Activated T-cell treated with anti-CD3 and anti-CD28 coated beads, Interleukin-2, amount 50 U/mL, for 4 hours (primary cell): ENCODE results near the gene ZNF536. TPM values are rescaled to one million over a fixed set of nuclear protein-coding genes. Genes with fewer than 3 reads are reported as not detected.
"Not testable (repeated sequence)": the region's sequence is repeated elsewhere in the genome, so short reads cannot be mapped to it uniquely, and the experiment has no call there.

ENCODE experiments used
- ATAC-seq, 2 donors: fragments of 200-7000 bp; cut with Tn5 transposase; one replicate each; pipeline ENCODE4 v1.10.0; 2021
- DNase-seq: peaks from one replicate; pipeline ENCODE4 v3.0.0-alpha.2; 2020
- H3K27me3 Mint-ChIP-seq: one replicate; pipeline ENCODE4 v1.8.0; 2021; ENCODE audit warnings: low read depth, mixed read lengths
- H3K36me3 Mint-ChIP-seq: one replicate; pipeline ENCODE4 v1.8.0; 2022; ENCODE audit warnings: mixed read lengths; ENCODE audit not compliant: insufficient read depth
- H3K4me1 Mint-ChIP-seq: one replicate; pipeline ENCODE4 v1.8.0; 2021; ENCODE audit warnings: low read depth, mixed read lengths
- H3K4me3 Mint-ChIP-seq: one replicate; pipeline ENCODE4 v1.8.0; 2021; ENCODE audit warnings: mild to moderate bottlenecking, moderate library complexity, mixed read lengths
- H3K9me3 Mint-ChIP-seq: one replicate; pipeline ENCODE4 v1.8.0; 2021; ENCODE audit warnings: mixed read lengths
- total RNA-seq, 3 donors: library from RNA; stranded (reverse); gene quantifications; one replicate each; pipeline ENCODE4 v1.2.1, GENCODE V29; 2021

Gene ZNF536
- total RNA-seq, 3 donors from 2014 or later, result not detected

DNA sequence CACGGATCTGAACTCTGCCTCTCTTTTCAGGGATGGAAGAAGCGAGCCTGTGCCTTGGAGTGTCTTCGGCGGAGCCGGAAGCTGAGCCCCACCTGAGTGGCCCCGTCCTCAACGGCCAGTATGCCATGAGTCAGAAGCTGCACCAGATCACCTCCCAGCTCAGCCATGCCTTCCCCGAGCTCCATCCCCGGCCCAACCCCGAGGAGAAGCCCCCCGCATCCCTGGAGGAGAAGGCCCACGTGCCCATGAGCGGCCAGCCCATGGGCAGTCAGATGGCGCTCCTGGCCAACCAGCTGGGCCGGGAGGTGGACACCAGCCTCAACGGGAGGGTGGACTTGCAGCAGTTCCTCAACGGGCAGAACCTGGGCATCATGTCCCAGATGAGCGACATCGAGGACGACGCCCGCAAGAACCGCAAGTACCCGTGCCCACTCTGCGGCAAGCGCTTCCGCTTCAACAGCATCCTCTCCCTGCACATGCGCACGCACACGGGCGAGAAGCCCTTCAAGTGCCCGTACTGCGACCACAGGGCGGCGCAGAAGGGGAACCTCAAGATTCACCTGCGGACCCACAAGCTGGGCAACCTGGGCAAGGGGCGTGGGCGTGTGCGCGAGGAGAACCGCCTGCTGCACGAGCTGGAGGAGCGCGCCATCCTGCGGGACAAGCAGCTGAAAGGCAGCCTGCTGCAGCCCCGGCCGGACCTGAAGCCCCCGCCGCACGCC is 71.5 kb downstream of the ZNF536 start:
- H3K9me3 Mint-ChIP-seq, result no peaks in the 10 kb centered on the region

GRCh38 chr19:30444253-30444671 is 72.1 kb downstream of the ZNF536 start:
- Mint-ChIP-seq H3K9me3 (no peaks in the 10 kb centered on the region), H3K36me3 (no peaks in the 10 kb centered on the region), H3K27me3 (no peaks in the 10 kb centered on the region), H3K4me3 (no peak overlapping the region), H3K4me1 (no peaks in the 10 kb centered on the region)
- ATAC-seq (no peak), DNase-seq (no peak)

More for the DNA sequence above, 71.5 kb downstream of the ZNF536 start:
- Mint-ChIP-seq H3K27me3 (no peaks in the 10 kb centered on the region), H3K36me3 (no peaks in the 10 kb centered on the region), H3K4me3 (no peak overlapping the region), H3K4me1 (no peaks in the 10 kb centered on the region)
- ATAC-seq, result no peak
- no peak for DNase-seq

- no peaks in the 10 kb centered on the region for H3K36me3 Mint-ChIP-seq
- no peaks in the 10 kb centered on the region for H3K4me1 Mint-ChIP-seq
- DNase-seq, result no peak
- H3K27me3 Mint-ChIP-seq, result no peaks in the 10 kb centered on the region
- ATAC-seq, result no peak
- no peaks in the 10 kb centered on the region for H3K9me3 Mint-ChIP-seq
- H3K4me3 Mint-ChIP-seq, result no peak overlapping the region
These were observed 72.6 kb downstream of the ZNF536 start for GRCh38 chr19:30444686-30445232.

- DNase-seq (no peak), ATAC-seq (no peak)
- no peaks in the 10 kb centered on the region for H3K9me3 Mint-ChIP-seq
- no peaks in the 10 kb centered on the region for H3K27me3 Mint-ChIP-seq
- no peaks in the 10 kb centered on the region for H3K36me3 Mint-ChIP-seq
- H3K4me3 Mint-ChIP-seq, result no peak overlapping the region
- peaks cover 3% of the 10 kb centered on the region for H3K4me1 Mint-ChIP-seq
These were observed 73.2 kb downstream of the ZNF536 start for GRCh38 chr19:30445385-30445784.

DNA sequence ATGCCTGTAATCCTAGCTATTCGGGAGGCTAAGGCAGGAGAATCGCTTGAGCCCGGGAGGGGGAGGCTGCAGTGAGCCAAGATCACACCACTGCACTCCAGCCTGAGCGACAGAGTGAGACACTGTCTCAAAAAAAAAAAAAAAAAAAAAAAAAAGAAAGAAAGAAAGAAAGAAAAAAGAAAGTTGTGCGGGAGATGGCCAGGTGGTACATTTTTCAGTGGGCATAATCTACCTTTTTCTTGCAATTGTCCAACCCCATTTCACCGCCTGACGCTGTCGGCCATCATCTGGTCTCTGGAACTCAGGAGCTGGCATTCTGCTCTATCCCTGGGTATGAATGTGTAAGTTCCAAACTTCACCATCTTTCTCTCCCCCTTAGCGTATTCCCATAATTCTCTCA is 73.9 kb downstream of the ZNF536 start:
- not testable (repeated sequence) for ATAC-seq, H3K4me3 Mint-ChIP-seq, H3K27me3 Mint-ChIP-seq, H3K4me1 Mint-ChIP-seq, H3K36me3 Mint-ChIP-seq, H3K9me3 Mint-ChIP-seq, DNase-seq

- no peaks in the 10 kb centered on the region for H3K9me3 Mint-ChIP-seq
- H3K4me1 Mint-ChIP-seq, result peaks cover 3% of the 10 kb centered on the region
- ATAC-seq (no peak), DNase-seq (no peak)
- no peaks in the 10 kb centered on the region for H3K27me3 Mint-ChIP-seq
- H3K36me3 Mint-ChIP-seq, result no peaks in the 10 kb centered on the region
- no peak overlapping the region for H3K4me3 Mint-ChIP-seq
These were observed 74.8 kb downstream of the ZNF536 start for GRCh38 chr19:30446850-30447552.

- DNase-seq (no peak), ATAC-seq (no peak)
- Mint-ChIP-seq H3K4me3 (no peak overlapping the region), H3K36me3 (no peaks in the 10 kb centered on the region), H3K4me1 (peaks cover 3% of the 10 kb centered on the region), H3K9me3 (no peaks in the 10 kb centered on the region), H3K27me3 (no peaks in the 10 kb centered on the region)
These were observed 75.3 kb downstream of the ZNF536 start for GRCh38 chr19:30447553-30447870.

DNA sequence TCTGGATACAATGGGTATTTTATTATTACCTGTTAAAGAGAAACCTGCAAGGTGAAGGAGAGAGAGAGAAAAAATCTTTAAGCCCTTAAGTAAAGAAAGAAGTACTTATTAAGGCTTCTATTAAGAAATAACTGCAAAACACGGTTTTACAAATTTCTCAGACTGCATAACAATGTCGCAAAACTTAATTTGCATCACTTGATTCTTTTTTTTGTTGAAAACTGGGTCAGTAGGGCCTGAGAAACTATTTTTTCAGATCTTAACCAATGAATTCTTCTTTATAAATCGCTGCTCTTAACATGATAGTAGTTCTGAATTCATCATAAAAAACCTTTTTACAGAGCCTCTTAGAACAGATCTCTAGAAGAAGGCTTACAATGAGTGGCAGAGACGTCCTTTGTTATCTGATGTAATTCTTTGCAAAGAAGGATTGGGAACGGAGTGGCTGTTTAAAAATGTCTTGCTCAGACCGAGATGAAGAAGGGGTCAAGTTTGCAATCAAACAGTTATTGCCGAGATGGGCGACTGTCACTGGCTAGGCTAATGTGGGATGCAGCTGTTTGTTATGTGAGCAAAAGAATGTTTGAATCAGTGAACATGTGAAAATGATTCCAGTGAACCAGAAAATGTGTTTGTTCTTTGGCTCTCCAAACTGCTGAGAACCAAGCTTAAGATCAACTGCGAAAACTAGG is 76.3 kb downstream of the ZNF536 start:
- H3K4me3 Mint-ChIP-seq, result no peak overlapping the region
- H3K4me1 Mint-ChIP-seq, result peaks cover 3% of the 10 kb centered on the region
- no peaks in the 10 kb centered on the region for H3K36me3 Mint-ChIP-seq
- H3K9me3 Mint-ChIP-seq, result no peaks in the 10 kb centered on the region
- ATAC-seq (no peak), DNase-seq (no peak)
- no peaks in the 10 kb centered on the region for H3K27me3 Mint-ChIP-seq

GRCh38 chr19:30449078-30449590 is 77.0 kb downstream of the ZNF536 start:
- Mint-ChIP-seq H3K36me3 (no peaks in the 10 kb centered on the region), H3K4me3 (no peak overlapping the region), H3K9me3 (no peaks in the 10 kb centered on the region), H3K27me3 (no peaks in the 10 kb centered on the region), H3K4me1 (peaks cover 3% of the 10 kb centered on the region)
- no peak for DNase-seq
- ATAC-seq, result no peak

DNA sequence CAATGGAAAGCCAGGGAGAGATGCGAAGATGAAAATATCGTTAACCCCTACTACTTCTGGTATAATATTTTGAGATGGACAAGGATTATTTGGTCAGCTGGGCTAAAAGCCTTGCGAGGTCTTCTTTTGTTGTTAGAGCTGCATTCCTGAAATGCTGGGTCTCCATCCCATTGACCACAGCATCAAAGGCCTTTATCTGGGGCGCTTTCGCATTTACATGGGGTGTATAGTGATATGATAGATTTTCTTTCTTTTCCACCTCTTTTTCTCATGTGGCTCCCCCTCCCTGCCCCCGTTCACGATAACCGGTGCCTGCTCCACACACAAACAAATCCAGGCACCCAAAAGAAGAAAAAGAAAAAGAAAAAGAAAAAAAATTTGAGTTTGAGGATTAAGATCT is 77.5 kb downstream of the ZNF536 start:
- Mint-ChIP-seq H3K9me3 (no peaks in the 10 kb centered on the region), H3K36me3 (no peaks in the 10 kb centered on the region), H3K27me3 (no peaks in the 10 kb centered on the region), H3K4me3 (no peak overlapping the region), H3K4me1 (peaks cover 3% of the 10 kb centered on the region)
- no peak for ATAC-seq
- no peak for DNase-seq

- Mint-ChIP-seq H3K4me1 (peaks cover 3% of the 10 kb centered on the region), H3K27me3 (no peaks in the 10 kb centered on the region), H3K4me3 (no peak overlapping the region), H3K9me3 (no peaks in the 10 kb centered on the region), H3K36me3 (no peaks in the 10 kb centered on the region)
- ATAC-seq, result no peak
- DNase-seq, result no peak
These were observed 77.9 kb downstream of the ZNF536 start for GRCh38 chr19:30450100-30450499.

- Mint-ChIP-seq H3K4me1 (peaks cover 3% of the 10 kb centered on the region), H3K9me3 (no peaks in the 10 kb centered on the region), H3K36me3 (no peaks in the 10 kb centered on the region), H3K27me3 (no peaks in the 10 kb centered on the region), H3K4me3 (no peak overlapping the region)
- ATAC-seq, result no peak
- DNase-seq, result no peak
These were observed 78.7 kb downstream of the ZNF536 start for GRCh38 chr19:30450835-30451321.

DNA sequence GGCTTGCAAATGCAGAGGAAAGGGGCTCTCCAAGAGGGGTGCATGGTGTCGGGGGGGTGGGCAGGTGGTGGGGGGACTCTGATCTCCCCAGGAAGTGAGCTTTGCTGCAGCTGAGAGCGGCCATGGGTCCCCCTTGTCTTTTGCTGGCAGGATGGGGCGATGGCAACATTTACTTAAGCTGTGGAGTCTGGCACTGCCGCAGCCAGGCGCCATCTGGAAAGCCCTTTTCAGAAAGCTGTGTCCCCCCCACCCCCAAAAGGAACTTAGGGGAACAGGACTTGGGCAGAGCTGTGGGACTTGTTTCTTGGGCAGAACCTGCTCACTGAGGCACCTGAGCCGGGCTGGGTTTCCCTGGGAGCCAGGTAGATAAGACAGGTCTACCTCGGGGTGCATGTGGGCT is 80.7 kb downstream of the ZNF536 start:
- DNase-seq (no peak), ATAC-seq (no peak)
- Mint-ChIP-seq H3K27me3 (no peaks in the 10 kb centered on the region), H3K36me3 (no peaks in the 10 kb centered on the region), H3K9me3 (no peaks in the 10 kb centered on the region), H3K4me1 (peaks cover 3% of the 10 kb centered on the region), H3K4me3 (no peak overlapping the region)

- H3K27me3 Mint-ChIP-seq, result no peaks in the 10 kb centered on the region
- no peak overlapping the region for H3K4me3 Mint-ChIP-seq
- no peaks in the 10 kb centered on the region for H3K36me3 Mint-ChIP-seq
- no peaks in the 10 kb centered on the region for H3K9me3 Mint-ChIP-seq
- H3K4me1 Mint-ChIP-seq, result peaks cover 3% of the 10 kb centered on the region
- DNase-seq (no peak), ATAC-seq (no peak)
These were observed 81.6 kb downstream of the ZNF536 start for GRCh38 chr19:30453743-30454142.
